ENCODE data around the gene FRMD1. TPM values are rescaled to one million over a fixed set of nuclear protein-coding genes. Genes with fewer than 3 reads are reported as not detected.
A peak's percentile ranks its signal among the peaks of the same experiment; 100 is the strongest.

FRMD1 gene
- total RNA-seq, 1 donor from 2014 or later = not detected

GRCh38 chr6:168053957-168054471 lies 25.0 kb downstream of the FRMD1 start:
- H3K27me3 ChIP-seq = no peaks in the 10 kb centered on the region
- H3K36me3 ChIP-seq = no peaks in the 10 kb centered on the region
- DNase-seq (ENCODE audit: low spot score) = no peak
- Mint-ChIP-seq H3K27me3 (ENCODE audit: insufficient read depth, low read depth) (peaks cover 3% of the 10 kb centered on the region), H3K27ac (no peak overlapping the region), H3K4me1 (peaks cover 10% of the 10 kb centered on the region), H3K9me3 (no peaks in the 10 kb centered on the region), H3K36me3 (no peaks in the 10 kb centered on the region), H3K4me3 (no peak overlapping the region)
- no peak overlapping the region for H3K4me3 ChIP-seq
- no peak overlapping the region for H3K4me2 ChIP-seq
- H3K9me3 ChIP-seq (ENCODE audit: low read depth) = no peaks in the 10 kb centered on the region
- no peak overlapping the region for H3K9ac ChIP-seq
- H3K27ac ChIP-seq = no peak overlapping the region
- TF ChIP-seq EZH2phosphoT487 (IDR thresholded peaks at IDR 0.05) = no peak
- TF ChIP-seq CTCF (IDR thresholded peaks at IDR 0.05) = no peak
- no peak for TF ChIP-seq EZH2 (IDR thresholded peaks at IDR 0.05)
- no peaks in the 10 kb centered on the region for H3K79me2 ChIP-seq (ENCODE audit: low read depth)
- no peaks in the 10 kb centered on the region for H3K4me1 ChIP-seq
- no peaks in the 10 kb centered on the region for H4K20me1 ChIP-seq (ENCODE audit: low read depth)
- no peaks in the 10 kb centered on the region for H3F3A ChIP-seq (ENCODE audit: low read depth)
- no peak overlapping the region for H2AFZ ChIP-seq (replicated peaks)

- no peak overlapping the region for H3K4me2 ChIP-seq
- no peaks in the 10 kb centered on the region for H3F3A ChIP-seq (ENCODE audit: low read depth)
- H3K9me3 Mint-ChIP-seq = no peaks in the 10 kb centered on the region
- no peaks in the 10 kb centered on the region for H4K20me1 ChIP-seq (ENCODE audit: low read depth)
- peaks cover 3% of the 10 kb centered on the region for H3K27me3 Mint-ChIP-seq (ENCODE audit: insufficient read depth, low read depth)
- no peaks in the 10 kb centered on the region for H3K36me3 ChIP-seq
- peak overlapping the region; percentile 46 for H3K27ac Mint-ChIP-seq
- peaks cover 10% of the 10 kb centered on the region for H3K4me1 Mint-ChIP-seq
- no peak overlapping the region for H2AFZ ChIP-seq (replicated peaks)
- H3K27me3 ChIP-seq = no peaks in the 10 kb centered on the region
- H3K9me3 ChIP-seq (ENCODE audit: low read depth) = no peaks in the 10 kb centered on the region
- H3K4me3 ChIP-seq = no peak overlapping the region
- no peaks in the 10 kb centered on the region for H3K36me3 Mint-ChIP-seq
- TF ChIP-seq EZH2phosphoT487 (IDR thresholded peaks at IDR 0.05) (no peak), EZH2 (IDR thresholded peaks at IDR 0.05) (no peak), CTCF (IDR thresholded peaks at IDR 0.05) (no peak)
- H3K4me1 ChIP-seq = no peaks in the 10 kb centered on the region
- no peak overlapping the region for H3K27ac ChIP-seq
- no peaks in the 10 kb centered on the region for H3K79me2 ChIP-seq (ENCODE audit: low read depth)
- no peak overlapping the region for H3K9ac ChIP-seq
- no peak for DNase-seq (ENCODE audit: low spot score)
- H3K4me3 Mint-ChIP-seq = no peak overlapping the region
Observed at GRCh38 chr6:168053086-168053956, 25.7 kb downstream of the FRMD1 start.

- H3K9ac ChIP-seq = no peak overlapping the region
- H3K27me3 ChIP-seq = no peaks in the 10 kb centered on the region
- no peak overlapping the region for H3K4me2 ChIP-seq
- no peak overlapping the region for H2AFZ ChIP-seq (replicated peaks)
- no peaks in the 10 kb centered on the region for H3K9me3 ChIP-seq (ENCODE audit: low read depth)
- TF ChIP-seq EZH2phosphoT487 (IDR thresholded peaks at IDR 0.05) = no peak
- no peak for TF ChIP-seq EZH2 (IDR thresholded peaks at IDR 0.05)
- no peak for TF ChIP-seq CTCF (IDR thresholded peaks at IDR 0.05)
- no peaks in the 10 kb centered on the region for H4K20me1 ChIP-seq (ENCODE audit: low read depth)
- Mint-ChIP-seq H3K4me3 (no peak overlapping the region), H3K27me3 (ENCODE audit: insufficient read depth, low read depth) (peaks cover 3% of the 10 kb centered on the region), H3K4me1 (peaks cover 10% of the 10 kb centered on the region), H3K27ac (no peak overlapping the region), H3K36me3 (no peaks in the 10 kb centered on the region), H3K9me3 (no peaks in the 10 kb centered on the region)
- no peaks in the 10 kb centered on the region for H3K4me1 ChIP-seq
- H3K79me2 ChIP-seq (ENCODE audit: low read depth) = no peaks in the 10 kb centered on the region
- no peaks in the 10 kb centered on the region for H3K36me3 ChIP-seq
- no peaks in the 10 kb centered on the region for H3F3A ChIP-seq (ENCODE audit: low read depth)
- no peak overlapping the region for H3K27ac ChIP-seq
- H3K4me3 ChIP-seq = no peak overlapping the region
- DNase-seq (ENCODE audit: low spot score) = no peak
Observed at GRCh38 chr6:168052291-168052891, 26.6 kb downstream of the FRMD1 start.

All from neural progenitor cell (in vitro differentiated cells).